GM06990 (cell line): ENCODE data around the gene PTPRT.

Source experiments
- DNase-seq: peaks from one replicate; pipeline ENCODE4 v3.0.0-alpha.2; 2011; ENCODE audit not compliant: insufficient read length; ENCODE audit errors: extremely low read depth
- H3K27me3 ChIP-seq: replicated peaks from 2 replicates; pipeline ENCODE4 v1.6.0; 2011; ENCODE audit warnings: low read length; ENCODE audit not compliant: control insufficient read depth, insufficient read depth
- H3K36me3 ChIP-seq: 2 replicates; pipeline ENCODE4 v1.5.1; 2011; ENCODE audit warnings: low read length; ENCODE audit not compliant: control insufficient read depth, insufficient read depth
- H3K4me3 ChIP-seq: replicated peaks from 2 replicates; pipeline ENCODE4 v1.5.1; 2011; ENCODE audit warnings: low read depth, mild to moderate bottlenecking, control low read depth, low read length
- CTCF ChIP-seq: IDR thresholded peaks from 2 replicates; pipeline ENCODE4 v1.5.1; 2011; ENCODE audit warnings: low read length, control low read depth, mild to moderate bottlenecking, inconsistent platforms; ENCODE audit not compliant: insufficient read depth, poor library complexity, severe bottlenecking

Gene PTPRT

DNA sequence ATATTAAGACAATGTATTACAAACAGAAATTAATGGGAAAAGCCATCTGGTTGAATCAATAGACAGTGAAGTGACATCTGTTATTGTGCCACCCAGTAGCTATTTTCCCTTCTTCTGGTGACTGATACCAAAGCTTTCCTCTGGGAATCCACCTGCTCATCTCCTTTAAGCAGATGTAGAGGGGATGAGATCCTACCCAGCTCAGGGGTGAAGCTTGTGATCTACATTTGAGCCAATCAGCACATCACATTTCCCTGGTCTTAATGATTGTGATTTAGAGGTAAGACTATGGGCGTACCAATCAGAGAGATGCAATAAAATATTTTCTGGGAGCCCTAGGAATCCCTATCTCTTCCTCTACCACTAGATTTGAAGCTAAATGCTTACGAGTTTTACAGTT lies 782.9 kb downstream of the PTPRT start:
- no peaks in the 10 kb centered on the region for H3K27me3 ChIP-seq
- H3K4me3 ChIP-seq, result no peak overlapping the region
- TF ChIP-seq CTCF, result no peak
- no peaks in the 10 kb centered on the region for H3K36me3 ChIP-seq
- DNase-seq, result no peak

DNA sequence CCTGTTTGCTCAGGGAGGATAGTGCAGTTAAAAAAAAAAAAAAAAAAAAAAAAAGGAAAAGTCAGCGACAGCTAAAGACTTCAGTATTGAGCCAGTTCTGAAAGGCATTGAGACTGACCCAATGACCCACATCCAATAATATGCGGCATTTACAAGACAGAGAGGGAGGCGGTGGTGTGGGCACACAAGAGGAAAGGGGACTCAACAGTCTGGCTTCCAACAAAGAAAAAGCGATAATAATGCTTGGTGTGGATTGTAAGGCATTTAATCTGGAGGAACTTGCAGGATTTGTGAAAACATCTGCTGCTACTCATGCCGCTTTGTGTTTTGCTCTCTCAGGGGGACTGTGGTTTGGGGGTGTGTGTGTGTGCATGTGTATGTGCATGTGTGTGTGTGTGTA lies 787.3 kb downstream of the PTPRT start:
- Histone ChIP-seq H3K4me3 (no peak overlapping the region), H3K36me3 (no peaks in the 10 kb centered on the region), H3K27me3 (no peaks in the 10 kb centered on the region)
- no peak for TF ChIP-seq CTCF
- no peak for DNase-seq

DNA sequence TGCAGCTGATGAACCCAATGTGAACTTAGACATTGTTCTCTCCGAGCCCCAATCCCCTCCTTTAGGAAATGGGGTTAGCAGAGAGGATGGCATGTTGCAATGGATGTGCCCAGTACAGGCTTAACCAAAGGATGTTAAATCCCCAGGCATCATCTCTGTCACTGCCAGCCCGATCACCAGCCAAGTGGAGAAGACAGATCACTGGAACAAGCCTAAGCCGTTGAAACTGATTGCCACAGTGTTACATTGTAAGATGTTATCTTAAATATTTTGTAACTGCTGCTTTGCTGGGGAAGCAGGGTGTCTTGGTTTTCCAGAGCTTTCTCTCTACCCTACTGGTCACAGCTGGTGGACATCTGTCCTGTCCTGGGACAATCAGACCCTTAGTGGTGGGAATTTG lies 788.1 kb downstream of the PTPRT start:
- TF ChIP-seq CTCF, result no peak

DNA sequence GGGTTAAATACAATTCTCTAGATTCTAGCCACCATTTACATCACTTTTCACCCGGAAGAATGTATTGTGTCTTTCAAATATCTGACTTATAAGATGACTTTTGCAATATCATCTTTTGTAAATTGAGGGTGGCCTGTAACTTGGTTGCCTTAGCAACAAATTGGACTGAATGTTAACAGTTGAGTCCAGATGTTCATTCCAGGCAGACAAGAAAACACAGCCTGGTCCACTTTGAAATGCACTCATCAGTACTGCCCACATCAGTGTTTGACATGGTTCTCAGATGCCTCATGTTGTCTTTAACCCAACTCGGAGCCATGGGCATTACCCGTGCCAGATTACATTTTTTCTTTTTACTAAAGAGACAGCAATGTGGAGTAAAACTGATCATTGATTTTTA lies 789.9 kb downstream of the PTPRT start:
- Histone ChIP-seq H3K27me3 (no peaks in the 10 kb centered on the region), H3K4me3 (no peak overlapping the region), H3K36me3 (no peaks in the 10 kb centered on the region)
- no peak for TF ChIP-seq CTCF
- no peak for DNase-seq

More for the DNA sequence above, 788.1 kb downstream of the PTPRT start:
- Histone ChIP-seq H3K27me3 (no peaks in the 10 kb centered on the region), H3K4me3 (no peak overlapping the region), H3K36me3 (no peaks in the 10 kb centered on the region)
- DNase-seq, result no peak

DNA sequence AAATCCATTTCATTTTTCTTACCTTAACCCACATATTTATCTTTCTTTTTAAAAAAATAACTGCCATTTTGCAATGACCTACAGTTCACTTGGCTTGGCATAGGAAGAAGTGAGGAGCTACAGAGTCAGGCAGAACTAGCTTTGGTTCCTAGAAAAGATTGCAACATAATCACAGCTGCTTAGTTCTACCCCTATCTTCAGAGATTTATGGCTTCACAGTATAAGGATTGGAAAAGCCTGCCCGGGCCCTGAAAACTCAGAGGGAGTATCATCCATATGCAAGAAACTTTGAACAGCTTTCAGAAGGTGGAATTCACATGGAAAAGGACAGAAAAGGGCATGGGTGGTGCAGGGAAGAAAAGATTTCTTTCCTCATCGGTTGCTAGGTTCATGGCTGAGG lies 797.3 kb downstream of the PTPRT start:
- DNase-seq, result no peak
- TF ChIP-seq CTCF, result no peak
- no peaks in the 10 kb centered on the region for H3K36me3 ChIP-seq
- no peak overlapping the region for H3K4me3 ChIP-seq
- H3K27me3 ChIP-seq, result no peaks in the 10 kb centered on the region

DNA sequence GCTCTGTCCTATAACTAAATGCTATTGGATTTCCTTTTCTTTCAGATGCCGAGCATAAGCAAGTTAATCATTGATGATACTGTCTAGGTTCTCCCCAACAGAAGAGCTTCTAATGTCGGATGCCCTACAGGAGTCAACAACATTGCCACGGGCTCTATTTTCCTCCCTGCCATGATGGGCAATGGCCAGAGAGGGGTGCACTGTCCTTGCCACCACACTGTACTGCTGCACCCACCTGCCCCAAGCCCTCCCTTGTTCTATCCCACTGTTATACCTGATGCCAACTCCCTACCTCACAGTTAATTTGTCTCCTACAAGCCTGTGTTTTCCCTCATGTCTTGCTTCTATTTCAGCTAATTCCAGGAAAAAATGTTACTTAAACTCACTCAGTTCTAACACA lies 797.9 kb downstream of the PTPRT start:
- H3K27me3 ChIP-seq, result no peaks in the 10 kb centered on the region
- no peak for TF ChIP-seq CTCF
- DNase-seq, result no peak
- H3K36me3 ChIP-seq, result no peaks in the 10 kb centered on the region
- H3K4me3 ChIP-seq, result no peak overlapping the region
